Stomach (tissue), 4 donors: ENCODE data around the gene LTA.

Experiments used
- EP300 ChIP-seq: sonication (generic); formaldehyde crosslinking; IDR thresholded peaks from one replicate; pipeline ENCODE4 v1.6.1; 2017; ENCODE audit warnings: antibody characterized with exemption
- POLR2A ChIP-seq, 4 donors: fragments of 450-650 bp; IDR thresholded peaks; one replicate each; pipeline ENCODE4 v1.6.1; 2016; ENCODE audit warnings: antibody characterized with exemption in 4 of 4, control low read depth in 2 of 4, mild to moderate bottlenecking in 1 of 4, moderate library complexity in 1 of 4
- POLR2AphosphoS5 ChIP-seq, 3 donors: sonication (generic); formaldehyde crosslinking; IDR thresholded peaks; one replicate each; pipeline ENCODE4 v1.6.1; 2016; ENCODE audit warnings: antibody characterized with exemption in 3 of 3
- TF ChIP-seq, protein P1 (sequence below), 7 experiments: fragments of 450-650 bp in 4 of 7; fragments of 200-600 bp in 3 of 7; sonication (generic) in 3 of 7; IDR thresholded peaks; one replicate each; pipeline ENCODE4 v1.5.1; 2016 to 2019; ENCODE audit warnings: antibody characterized with exemption in 7 of 7, control low read depth in 2 of 7, mild to moderate bottlenecking in 1 of 7

DNA sequence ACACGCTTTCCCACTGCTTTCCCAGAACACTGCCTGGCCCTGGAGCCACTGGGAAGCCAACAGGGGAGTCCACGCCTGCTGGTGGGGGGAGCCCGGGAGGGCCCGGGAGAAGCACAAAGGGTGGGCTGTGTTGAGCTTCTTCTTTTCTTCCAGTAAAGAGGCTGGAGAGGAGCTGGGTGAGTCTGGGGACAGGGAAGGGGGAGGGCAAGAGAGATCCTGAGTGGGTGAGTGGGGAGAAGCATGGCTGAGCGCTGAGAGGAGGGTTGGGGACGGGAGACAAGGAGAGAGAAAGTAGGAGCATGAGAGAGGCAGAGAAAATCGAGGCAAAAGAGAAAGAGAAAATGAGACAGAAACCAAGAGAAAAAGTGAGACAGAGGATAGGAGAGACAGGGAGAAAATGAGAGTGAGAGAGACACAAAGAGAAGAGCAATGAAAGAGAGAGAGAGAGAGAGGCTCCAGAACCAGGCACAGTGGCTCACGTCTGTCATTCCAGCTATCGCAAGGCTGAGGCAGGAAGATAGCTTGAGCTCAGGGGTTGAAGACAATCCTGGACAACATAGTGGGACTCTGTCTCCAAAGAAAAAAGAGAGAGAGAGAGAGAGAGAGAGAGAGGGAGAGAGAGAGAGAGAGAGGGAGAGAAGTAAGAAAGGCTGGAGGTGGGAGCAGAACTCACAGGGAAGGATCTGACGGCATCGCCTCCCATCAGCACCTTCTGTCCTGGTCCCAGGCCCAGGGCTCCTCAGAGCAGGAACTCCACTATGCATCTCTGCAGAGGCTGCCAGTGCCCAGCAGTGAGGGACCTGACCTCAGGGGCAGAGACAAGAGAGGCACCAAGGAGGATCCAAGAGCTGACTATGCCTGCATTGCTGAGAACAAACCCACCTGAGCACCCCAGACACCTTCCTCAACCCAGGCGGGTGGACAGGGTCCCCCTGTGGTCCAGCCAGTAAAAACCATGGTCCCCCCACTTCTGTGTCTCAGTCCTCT lies 16.0 kb downstream of the LTA start:
- TF ChIP-seq, protein P1, sequence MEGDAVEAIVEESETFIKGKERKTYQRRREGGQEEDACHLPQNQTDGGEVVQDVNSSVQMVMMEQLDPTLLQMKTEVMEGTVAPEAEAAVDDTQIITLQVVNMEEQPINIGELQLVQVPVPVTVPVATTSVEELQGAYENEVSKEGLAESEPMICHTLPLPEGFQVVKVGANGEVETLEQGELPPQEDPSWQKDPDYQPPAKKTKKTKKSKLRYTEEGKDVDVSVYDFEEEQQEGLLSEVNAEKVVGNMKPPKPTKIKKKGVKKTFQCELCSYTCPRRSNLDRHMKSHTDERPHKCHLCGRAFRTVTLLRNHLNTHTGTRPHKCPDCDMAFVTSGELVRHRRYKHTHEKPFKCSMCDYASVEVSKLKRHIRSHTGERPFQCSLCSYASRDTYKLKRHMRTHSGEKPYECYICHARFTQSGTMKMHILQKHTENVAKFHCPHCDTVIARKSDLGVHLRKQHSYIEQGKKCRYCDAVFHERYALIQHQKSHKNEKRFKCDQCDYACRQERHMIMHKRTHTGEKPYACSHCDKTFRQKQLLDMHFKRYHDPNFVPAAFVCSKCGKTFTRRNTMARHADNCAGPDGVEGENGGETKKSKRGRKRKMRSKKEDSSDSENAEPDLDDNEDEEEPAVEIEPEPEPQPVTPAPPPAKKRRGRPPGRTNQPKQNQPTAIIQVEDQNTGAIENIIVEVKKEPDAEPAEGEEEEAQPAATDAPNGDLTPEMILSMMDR (IDR thresholded peaks at IDR 0.05), result no peak
- TF ChIP-seq POLR2A (IDR thresholded peaks at IDR 0.05) (no peak), POLR2AphosphoS5 (IDR thresholded peaks at IDR 0.05) (no peak), EP300 (no peak)
